ENCODE data around the gene MORN1.

The MORN1 gene

DNA sequence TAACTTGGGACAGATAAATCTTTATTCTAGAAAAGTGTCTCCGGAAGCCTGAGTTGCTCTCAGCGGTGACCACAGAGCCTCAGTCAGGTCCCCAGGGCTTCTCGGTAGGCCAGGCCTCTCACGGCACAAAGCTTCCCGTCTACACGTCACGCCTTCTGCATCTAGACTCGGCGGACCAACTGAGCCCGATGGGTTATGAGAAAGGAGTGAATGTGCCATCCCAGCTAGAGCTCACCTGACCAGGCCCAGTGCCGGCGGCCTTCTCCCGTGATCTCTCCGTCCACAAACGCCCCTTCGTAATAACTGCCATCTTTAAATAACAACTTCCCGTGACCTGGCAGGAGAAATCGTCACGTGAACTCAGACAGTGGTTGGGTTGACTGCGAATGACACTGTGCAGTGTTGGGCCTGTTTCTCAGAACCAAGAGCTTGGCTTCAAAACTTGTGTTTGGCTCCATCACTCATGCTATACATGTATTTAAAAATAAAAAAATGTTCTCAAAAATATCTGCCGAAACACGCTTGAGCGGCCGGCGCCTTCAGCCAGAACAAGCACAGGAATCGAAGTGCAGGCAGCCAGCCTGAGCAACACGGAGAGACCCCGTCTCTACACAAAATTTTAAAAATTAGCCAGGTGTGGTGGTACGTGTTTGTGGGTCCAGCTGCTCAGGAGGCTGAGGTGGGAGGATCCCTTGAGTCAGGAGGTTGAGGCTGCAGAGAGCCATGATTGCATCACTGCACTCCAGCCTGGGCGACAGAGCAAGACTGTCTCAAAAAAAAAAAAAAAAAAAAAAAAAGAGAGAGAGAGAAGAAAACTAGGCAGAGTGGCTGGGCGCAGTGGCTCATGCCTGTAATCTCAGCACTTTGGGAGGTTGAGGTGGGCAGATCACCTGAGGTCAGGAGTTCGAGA, 3.1 kb downstream of the MORN1 start:
- H2AFZ ChIP-seq, result no peak overlapping the region
- H3K4me2 ChIP-seq (ENCODE audit: low read length), result no peak overlapping the region
- no peaks in the 10 kb centered on the region for H3K36me3 ChIP-seq (ENCODE audit: control insufficient read depth, insufficient read depth, low read length)
- no peak overlapping the region for H3K9ac ChIP-seq
- no peaks in the 10 kb centered on the region for H3K27me3 ChIP-seq (ENCODE audit: control insufficient read depth, insufficient read depth, low read length)
- H3K27ac ChIP-seq, result no peak overlapping the region
- TF ChIP-seq, protein P1, sequence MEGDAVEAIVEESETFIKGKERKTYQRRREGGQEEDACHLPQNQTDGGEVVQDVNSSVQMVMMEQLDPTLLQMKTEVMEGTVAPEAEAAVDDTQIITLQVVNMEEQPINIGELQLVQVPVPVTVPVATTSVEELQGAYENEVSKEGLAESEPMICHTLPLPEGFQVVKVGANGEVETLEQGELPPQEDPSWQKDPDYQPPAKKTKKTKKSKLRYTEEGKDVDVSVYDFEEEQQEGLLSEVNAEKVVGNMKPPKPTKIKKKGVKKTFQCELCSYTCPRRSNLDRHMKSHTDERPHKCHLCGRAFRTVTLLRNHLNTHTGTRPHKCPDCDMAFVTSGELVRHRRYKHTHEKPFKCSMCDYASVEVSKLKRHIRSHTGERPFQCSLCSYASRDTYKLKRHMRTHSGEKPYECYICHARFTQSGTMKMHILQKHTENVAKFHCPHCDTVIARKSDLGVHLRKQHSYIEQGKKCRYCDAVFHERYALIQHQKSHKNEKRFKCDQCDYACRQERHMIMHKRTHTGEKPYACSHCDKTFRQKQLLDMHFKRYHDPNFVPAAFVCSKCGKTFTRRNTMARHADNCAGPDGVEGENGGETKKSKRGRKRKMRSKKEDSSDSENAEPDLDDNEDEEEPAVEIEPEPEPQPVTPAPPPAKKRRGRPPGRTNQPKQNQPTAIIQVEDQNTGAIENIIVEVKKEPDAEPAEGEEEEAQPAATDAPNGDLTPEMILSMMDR (IDR thresholded peaks at IDR 0.05), result no peak
- H3K4me1 ChIP-seq, result peaks cover 5% of the 10 kb centered on the region
- H3K79me2 ChIP-seq, result peaks cover 11% of the 10 kb centered on the region
- no peaks in the 10 kb centered on the region for H3K9me3 ChIP-seq (ENCODE audit: control insufficient read depth, low read length)
- H3K4me3 ChIP-seq (ENCODE audit: low read depth, low read length), result no peak overlapping the region

DNA sequence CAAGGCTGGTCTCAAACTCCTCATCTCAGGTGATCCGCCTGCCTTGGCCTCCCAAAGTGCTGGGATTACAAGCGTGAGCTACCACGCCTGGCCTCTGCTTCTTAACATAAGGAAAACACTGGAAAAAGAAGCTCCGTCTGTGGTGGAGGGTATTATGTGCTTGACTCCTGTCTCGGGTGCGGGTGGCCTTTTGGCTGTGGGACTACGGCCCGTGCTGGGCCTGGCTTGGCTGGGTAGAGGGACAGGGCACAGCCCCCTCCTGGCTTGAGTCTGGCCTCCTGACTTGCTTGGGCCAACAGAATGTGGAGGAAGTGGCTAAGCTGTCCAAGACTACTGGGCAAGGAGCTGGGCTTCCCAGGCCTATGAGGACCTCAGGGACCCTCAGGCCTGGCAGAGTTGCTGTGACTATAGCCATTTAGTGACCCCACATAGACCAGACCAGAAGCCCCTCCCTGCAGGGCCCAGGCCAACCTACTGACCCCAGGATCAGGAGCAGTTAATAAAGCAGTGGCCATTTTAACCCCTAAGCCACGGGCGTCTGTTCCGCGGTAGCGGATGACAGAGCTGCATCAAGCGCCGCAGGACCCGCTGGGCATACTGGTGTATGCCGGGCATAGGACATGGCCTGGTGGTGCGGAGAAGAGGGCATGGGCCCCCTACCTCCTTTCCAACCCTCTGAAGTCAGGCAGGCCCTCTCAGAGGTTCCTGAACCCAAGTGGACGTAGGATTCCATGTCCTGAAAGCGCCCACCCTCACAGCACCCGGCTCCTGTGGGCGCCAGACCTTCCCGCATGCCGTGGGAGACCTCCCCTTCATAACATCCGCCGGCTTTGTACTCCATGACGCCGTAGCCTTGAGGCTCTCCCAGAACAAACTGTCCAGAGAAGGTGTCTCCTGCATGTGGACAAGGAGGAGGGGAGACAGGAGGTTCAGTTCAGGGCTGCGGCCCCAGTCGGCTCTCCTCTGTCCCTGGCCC, 4.4 kb downstream of the MORN1 start:
- Histone ChIP-seq H3K27ac (no peak overlapping the region), H3K27me3 (ENCODE audit: control insufficient read depth, insufficient read depth, low read length) (no peaks in the 10 kb centered on the region), H2AFZ (no peak overlapping the region), H3K4me1 (no peaks in the 10 kb centered on the region), H3K36me3 (ENCODE audit: control insufficient read depth, insufficient read depth, low read length) (no peaks in the 10 kb centered on the region), H3K9ac (no peak overlapping the region), H3K4me2 (ENCODE audit: low read length) (no peak overlapping the region), H3K79me2 (no peaks in the 10 kb centered on the region), H3K4me3 (ENCODE audit: low read depth, low read length) (no peak overlapping the region), H3K9me3 (ENCODE audit: control insufficient read depth, low read length) (no peaks in the 10 kb centered on the region)
- TF ChIP-seq, protein P1 (IDR thresholded peaks at IDR 0.05), result no peak

DNA sequence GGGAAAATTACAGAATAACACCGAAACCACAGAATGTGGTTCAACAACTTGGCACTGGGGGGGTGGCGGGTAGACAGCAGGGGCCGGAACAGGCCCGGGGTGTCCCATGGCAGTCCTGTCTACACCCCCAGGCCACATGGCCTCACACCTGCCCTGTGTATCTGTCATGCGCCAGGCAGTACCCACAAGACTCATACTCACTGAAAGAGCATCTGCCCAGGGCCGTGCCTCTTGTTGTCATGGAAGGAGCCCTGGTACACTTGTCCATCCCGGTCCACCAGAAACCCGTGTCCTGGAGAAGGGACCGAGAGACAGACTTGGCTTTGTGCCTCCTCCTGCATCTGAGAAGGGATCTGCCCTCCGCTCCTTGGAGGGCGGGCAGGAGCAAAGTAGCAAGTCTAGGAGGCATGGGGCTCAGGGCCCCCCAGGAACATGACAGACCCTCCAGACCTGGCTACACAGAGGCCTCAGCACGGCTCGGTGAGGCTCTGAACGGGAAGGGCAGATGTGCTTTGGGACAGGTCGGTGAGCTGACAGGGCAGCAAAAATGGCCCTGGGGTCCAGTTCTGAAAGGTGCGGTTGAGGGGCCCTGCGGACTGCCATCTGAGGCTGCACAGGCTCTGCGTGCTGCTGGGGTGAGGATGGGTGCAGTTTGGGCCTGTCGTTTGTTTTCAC, 5.6 kb downstream of the MORN1 start:
- Histone ChIP-seq H3K4me3 (ENCODE audit: low read depth, low read length) (no peak overlapping the region), H3K4me1 (no peaks in the 10 kb centered on the region), H3K27ac (no peak overlapping the region), H3K9me3 (ENCODE audit: control insufficient read depth, low read length) (no peaks in the 10 kb centered on the region), H2AFZ (no peak overlapping the region), H3K4me2 (ENCODE audit: low read length) (no peak overlapping the region), H3K27me3 (ENCODE audit: control insufficient read depth, insufficient read depth, low read length) (no peaks in the 10 kb centered on the region), H3K79me2 (no peaks in the 10 kb centered on the region), H3K36me3 (ENCODE audit: control insufficient read depth, insufficient read depth, low read length) (no peaks in the 10 kb centered on the region), H3K9ac (no peak overlapping the region)
- TF ChIP-seq, protein P1 (IDR thresholded peaks at IDR 0.05), result no peak

DNA sequence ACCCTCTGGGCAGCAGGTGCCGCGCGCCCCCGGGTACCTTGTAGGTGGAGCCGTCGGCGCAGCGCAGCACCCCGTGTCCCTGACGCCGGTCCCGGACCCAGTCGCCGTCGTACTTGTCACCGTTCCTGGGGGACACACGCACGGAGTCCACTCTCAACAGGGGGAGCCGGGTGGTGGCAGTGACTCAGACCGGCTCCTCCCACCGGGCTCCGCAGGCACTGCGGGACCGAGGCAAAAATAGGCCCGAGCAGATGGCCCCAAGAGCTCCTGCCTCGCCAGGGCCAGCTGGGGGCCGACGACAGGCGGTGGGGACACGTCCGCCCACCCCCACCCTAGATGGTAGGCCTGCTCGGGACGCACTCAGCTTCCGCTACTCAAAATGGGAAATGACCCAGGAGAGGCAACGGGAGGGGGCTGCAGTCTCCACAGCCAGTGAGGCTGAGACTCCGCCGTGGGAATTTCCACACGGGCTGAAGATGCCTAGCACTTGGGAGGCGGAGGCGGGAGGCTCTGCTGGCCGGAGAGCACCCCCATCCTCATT, 6.3 kb downstream of the MORN1 start:
- no peak overlapping the region for H3K4me2 ChIP-seq (ENCODE audit: low read length)
- H3K27me3 ChIP-seq (ENCODE audit: control insufficient read depth, insufficient read depth, low read length), result no peaks in the 10 kb centered on the region
- no peaks in the 10 kb centered on the region for H3K9me3 ChIP-seq (ENCODE audit: control insufficient read depth, low read length)
- no peaks in the 10 kb centered on the region for H3K36me3 ChIP-seq (ENCODE audit: control insufficient read depth, insufficient read depth, low read length)
- no peak overlapping the region for H3K4me3 ChIP-seq (ENCODE audit: low read depth, low read length)
- TF ChIP-seq, protein P1 (IDR thresholded peaks at IDR 0.05), result no peak
- no peak overlapping the region for H2AFZ ChIP-seq
- H3K9ac ChIP-seq, result no peak overlapping the region
- no peaks in the 10 kb centered on the region for H3K4me1 ChIP-seq
- no peaks in the 10 kb centered on the region for H3K79me2 ChIP-seq
- no peak overlapping the region for H3K27ac ChIP-seq

Measured in parathyroid adenoma (tissue), 2 donors.